Lower lobe of right lung (tissue), 2 donors: ENCODE results near the gene UGT3A2. TPM values are rescaled to one million over a fixed set of nuclear protein-coding genes. Genes with fewer than 3 reads are reported as not detected.
A peak's percentile ranks its signal among the peaks of the same experiment; 100 is the strongest.

Experiments
- ATAC-seq, 2 donors: fragments of 200-7000 bp; cut with Tn5 transposase; one replicate each; pipeline ENCODE4 v1.9.1; 2020 to 2022; ENCODE audit warnings: mild to moderate bottlenecking in 2 of 2, moderate library complexity in 2 of 2
- DNase-seq: peaks from one replicate; pipeline ENCODE4 v3.0.0-alpha.2; 2020
- H3K27ac ChIP-seq: fragments of 200-600 bp; one replicate; pipeline ENCODE4 v1.8.0; 2022
- H3K27me3 ChIP-seq: fragments of 200-600 bp; one replicate; pipeline ENCODE4 v1.8.0; 2022; ENCODE audit warnings: low read depth
- H3K36me3 ChIP-seq: fragments of 200-600 bp; one replicate; pipeline ENCODE4 v1.8.0; 2022; ENCODE audit warnings: mild to moderate bottlenecking
- H3K4me1 ChIP-seq: fragments of 200-600 bp; one replicate; pipeline ENCODE4 v1.8.0; 2022
- H3K4me3 ChIP-seq: fragments of 200-600 bp; one replicate; pipeline ENCODE4 v1.8.0; 2022; ENCODE audit warnings: mild to moderate bottlenecking
- H3K9me3 ChIP-seq: fragments of 200-600 bp; one replicate; pipeline ENCODE4 v1.8.0; 2022
- intact Hi-C: fragments of 100-400 bp; cut with DNase I; formaldehyde crosslinking; loops from one replicate; pipeline ENCODE4 v1.11.0; 2022
- total RNA-seq: library from RNA; stranded (reverse); fragmentation: NEBNext Ultra II Directional; extraction: Animal tissue kit (Norgen Biotek cat#: 25700); gene quantifications from one replicate; pipeline ENCODE4 v1.2.1, GENCODE V29; 2021
- TF ChIP-seq, protein P1 (sequence below): fragments of 200-600 bp; IDR thresholded peaks from one replicate; pipeline ENCODE4 v1.8.0; 2022; ENCODE audit warnings: antibody characterized with exemption, mild to moderate bottlenecking
- donor health status: DM: no; HTN: yes; CAD: no; lungs with severe emphysema.

The UGT3A2 gene
- total RNA-seq, 1 donor from 2014 or later, result not detected

DNA sequence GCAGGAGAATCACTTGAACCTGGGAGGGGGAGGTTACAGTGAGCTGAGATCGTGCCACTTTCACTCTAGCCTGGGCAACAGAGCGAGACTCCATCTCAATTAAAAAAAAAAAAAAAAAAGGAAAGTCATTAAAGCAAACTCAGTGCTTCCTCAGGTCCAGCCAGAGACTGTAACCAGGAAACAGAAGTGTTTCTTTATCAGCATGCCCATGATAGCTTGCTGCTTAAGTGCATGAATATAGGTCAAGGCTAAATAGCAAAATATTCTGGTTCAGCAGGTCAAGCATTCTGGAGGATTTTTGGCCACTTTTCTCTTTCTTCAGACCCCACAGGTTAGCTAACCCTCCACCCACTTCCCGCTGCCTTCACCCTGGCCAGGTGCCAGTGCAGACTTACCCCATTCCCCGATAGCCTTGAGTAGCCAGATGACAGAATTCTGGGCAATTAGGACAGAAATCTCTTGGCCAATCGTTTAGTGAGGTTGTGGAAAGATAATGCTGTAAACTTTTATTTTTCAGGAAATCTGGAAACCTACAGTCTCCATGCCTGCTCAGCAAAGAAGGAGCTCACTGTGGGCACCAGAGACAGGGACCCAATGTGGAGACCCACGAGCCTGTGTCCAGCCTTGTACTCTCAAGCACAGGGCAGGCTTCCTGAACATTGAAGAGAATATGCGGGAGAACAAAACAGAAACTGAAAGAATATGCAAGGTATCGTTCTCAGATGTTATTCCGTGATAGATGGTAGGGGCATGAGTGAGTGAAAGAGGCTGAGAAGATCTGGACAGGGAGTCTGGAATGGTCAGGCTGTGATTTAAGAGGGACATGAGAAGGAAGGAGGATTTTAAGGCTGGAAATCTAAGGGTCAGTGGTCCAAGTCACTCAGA is 4.2 kb upstream of the UGT3A2 start:
- H3K36me3 ChIP-seq, result no peaks in the 10 kb centered on the region
- H3K27ac ChIP-seq, result no peak overlapping the region
- TF ChIP-seq, protein P1, sequence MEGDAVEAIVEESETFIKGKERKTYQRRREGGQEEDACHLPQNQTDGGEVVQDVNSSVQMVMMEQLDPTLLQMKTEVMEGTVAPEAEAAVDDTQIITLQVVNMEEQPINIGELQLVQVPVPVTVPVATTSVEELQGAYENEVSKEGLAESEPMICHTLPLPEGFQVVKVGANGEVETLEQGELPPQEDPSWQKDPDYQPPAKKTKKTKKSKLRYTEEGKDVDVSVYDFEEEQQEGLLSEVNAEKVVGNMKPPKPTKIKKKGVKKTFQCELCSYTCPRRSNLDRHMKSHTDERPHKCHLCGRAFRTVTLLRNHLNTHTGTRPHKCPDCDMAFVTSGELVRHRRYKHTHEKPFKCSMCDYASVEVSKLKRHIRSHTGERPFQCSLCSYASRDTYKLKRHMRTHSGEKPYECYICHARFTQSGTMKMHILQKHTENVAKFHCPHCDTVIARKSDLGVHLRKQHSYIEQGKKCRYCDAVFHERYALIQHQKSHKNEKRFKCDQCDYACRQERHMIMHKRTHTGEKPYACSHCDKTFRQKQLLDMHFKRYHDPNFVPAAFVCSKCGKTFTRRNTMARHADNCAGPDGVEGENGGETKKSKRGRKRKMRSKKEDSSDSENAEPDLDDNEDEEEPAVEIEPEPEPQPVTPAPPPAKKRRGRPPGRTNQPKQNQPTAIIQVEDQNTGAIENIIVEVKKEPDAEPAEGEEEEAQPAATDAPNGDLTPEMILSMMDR, result no peak
- H3K4me3 ChIP-seq, result peak overlapping the region; percentile 33
- no peaks in the 10 kb centered on the region for H3K9me3 ChIP-seq
- DNase-seq (peak; percentile 53), ATAC-seq (peak; percentile 71 to 80)
- no peaks in the 10 kb centered on the region for H3K4me1 ChIP-seq
- intact Hi-C loops, result no loop called here
- H3K27me3 ChIP-seq, result peaks cover 12% of the 10 kb centered on the region

DNA sequence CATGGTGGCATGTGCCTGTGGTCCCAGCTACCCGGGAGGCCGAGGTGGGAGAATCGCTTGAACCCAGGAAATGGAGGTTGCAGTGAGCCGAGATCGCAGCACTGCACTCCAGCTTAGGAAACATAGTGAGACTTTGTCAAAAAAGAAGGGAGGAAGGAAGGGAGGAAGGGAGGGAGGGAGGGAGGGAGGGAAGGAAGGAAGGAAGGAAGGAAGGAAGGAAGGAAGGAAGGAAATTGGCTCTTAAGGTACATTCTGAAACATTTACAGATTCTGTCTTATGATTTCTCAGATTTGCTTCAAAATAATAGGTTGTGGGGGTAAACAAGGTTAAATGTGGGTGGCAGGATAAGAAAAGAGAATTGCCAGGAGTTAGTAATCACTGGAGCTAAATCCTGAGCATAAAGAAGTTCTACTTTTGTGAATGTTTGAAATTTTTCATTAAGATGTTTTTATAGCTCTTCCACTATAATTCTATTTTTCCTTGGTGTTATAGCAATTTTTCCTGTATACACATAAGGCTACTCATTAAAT is 2.1 kb upstream of the UGT3A2 start:
- intact Hi-C loops, result no loop called here

DNA sequence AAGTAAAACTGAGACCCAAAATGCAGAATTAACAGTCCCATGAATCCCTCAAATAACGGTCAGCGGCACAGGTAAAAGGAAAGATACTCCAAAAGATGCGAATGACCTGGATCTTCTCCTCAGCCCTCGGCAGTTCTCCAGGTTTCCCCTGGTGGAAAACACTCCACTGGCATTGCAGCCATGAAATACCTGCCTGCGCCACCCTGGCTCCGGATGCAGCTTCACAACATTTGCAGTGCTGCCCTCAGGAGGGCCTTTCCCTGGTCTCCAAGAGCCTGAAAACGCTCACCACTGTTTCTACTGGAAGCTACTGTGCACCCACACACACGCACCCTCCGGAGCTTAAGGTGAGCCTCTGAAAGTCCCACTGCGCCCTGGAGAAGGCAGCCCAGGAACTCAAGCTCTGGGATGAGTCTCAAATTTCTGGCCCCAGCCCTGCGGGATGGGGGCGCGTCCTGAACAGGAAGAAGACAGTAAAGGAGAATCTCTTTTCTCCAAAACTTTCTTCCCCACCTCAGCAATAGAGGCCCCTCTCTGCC is 612 bp downstream of the UGT3A2 start:
- Histone ChIP-seq H3K4me3 (no peak overlapping the region), H3K27ac (no peak overlapping the region), H3K36me3 (no peaks in the 10 kb centered on the region), H3K9me3 (no peaks in the 10 kb centered on the region), H3K4me1 (no peaks in the 10 kb centered on the region), H3K27me3 (peaks cover 18% of the 10 kb centered on the region)
- intact Hi-C loops, result no loop called here
- DNase-seq (no peak), ATAC-seq (no peak)
- TF ChIP-seq, protein P1, result no peak

More for the DNA sequence above, 2.1 kb upstream of the UGT3A2 start:
- DNase-seq, result no peak
- TF ChIP-seq, protein P1, result no peak
- no peak for ATAC-seq
- Histone ChIP-seq H3K27me3 (peaks cover 18% of the 10 kb centered on the region), H3K36me3 (no peaks in the 10 kb centered on the region), H3K27ac (no peak overlapping the region), H3K9me3 (no peaks in the 10 kb centered on the region), H3K4me1 (no peaks in the 10 kb centered on the region), H3K4me3 (no peak overlapping the region)

DNA sequence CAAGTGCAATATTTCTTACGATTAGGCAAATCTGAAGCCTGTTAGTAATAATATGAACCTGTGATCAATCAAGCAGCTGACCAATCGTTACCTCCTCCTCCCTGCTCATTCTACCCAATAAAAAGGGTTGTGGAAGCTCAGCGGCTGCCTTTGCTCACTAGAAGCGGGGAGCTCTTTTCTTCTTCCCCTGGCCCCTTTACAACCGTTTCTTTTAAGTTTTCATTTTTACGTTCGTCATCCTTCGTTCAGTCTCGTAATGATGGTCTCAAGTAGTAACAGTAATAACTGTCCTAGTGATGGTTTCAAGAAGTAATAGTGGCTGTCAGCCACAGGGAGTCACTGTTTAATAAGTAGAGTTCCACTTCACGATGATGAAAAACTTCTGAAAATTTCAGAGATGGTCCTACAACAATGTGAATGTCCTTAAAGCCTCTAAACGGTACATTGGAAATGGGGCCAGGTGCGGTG is 6.2 kb downstream of the UGT3A2 start:
- H3K4me1 ChIP-seq, result no peaks in the 10 kb centered on the region
- H3K36me3 ChIP-seq, result no peaks in the 10 kb centered on the region
- H3K4me3 ChIP-seq, result no peak overlapping the region
- no peaks in the 10 kb centered on the region for H3K9me3 ChIP-seq
- peaks cover 4% of the 10 kb centered on the region for H3K27me3 ChIP-seq
- no peak for ATAC-seq
- intact Hi-C loops, result no loop called here
- no peak for DNase-seq
- TF ChIP-seq, protein P1, result no peak
- no peak overlapping the region for H3K27ac ChIP-seq

DNA sequence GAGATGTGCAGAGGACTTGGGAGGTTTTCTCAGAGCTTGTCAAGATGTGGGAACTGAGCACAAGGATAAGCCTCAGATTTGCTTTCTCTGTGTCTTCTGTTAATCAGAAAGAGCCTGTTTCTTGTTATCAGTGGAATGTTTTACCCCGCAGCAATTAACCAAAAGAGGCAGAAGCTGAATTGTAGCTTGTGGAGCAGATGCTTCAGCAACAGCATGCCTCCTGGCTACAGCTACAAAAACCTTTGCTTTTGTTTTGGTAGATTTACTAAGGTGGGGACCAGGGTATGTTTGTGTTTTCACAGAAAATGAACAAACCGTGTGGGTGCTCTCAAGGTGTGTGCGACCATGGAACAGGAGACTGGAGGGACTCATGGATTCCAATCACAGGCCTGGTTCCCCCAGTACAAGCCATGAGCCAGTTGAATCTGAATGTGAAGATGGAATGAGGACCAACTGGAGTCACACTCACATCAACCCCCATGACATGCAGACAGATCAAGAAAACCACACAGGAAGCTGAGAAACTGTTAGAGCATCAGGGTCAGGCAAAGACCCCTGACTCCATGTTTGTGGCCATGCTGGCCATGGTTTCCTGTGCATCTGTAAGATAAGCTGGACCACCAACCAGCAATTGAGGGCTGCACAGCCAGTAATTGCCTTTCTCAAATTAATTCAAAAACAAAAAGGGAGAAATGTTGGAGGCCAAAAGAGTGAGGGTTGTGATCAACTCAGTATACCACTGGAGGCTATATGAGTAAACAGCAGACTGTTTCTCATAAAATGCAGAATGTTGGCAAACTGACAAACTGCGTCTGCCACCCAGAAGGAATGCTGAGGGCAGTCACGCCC is 6.9 kb downstream of the UGT3A2 start:
- Histone ChIP-seq H3K27me3 (no peaks in the 10 kb centered on the region), H3K36me3 (no peaks in the 10 kb centered on the region), H3K27ac (no peak overlapping the region), H3K4me1 (no peaks in the 10 kb centered on the region), H3K4me3 (no peak overlapping the region), H3K9me3 (no peaks in the 10 kb centered on the region)
- intact Hi-C loops, result no loop called here
- no peak for DNase-seq
- no peak for ATAC-seq
- TF ChIP-seq, protein P1, result no peak
